H9 (cell line): ENCODE data around the gene FOXA2. TPM values are rescaled to one million over a fixed set of nuclear protein-coding genes. Genes with fewer than 3 reads are reported as not detected.

Experiments
- DNase-seq: peaks from one replicate; pipeline ENCODE4 v3.0.0-alpha.2; 2017
- H2AFZ ChIP-seq: one replicate; pipeline ENCODE4 v1.6.1; 2013; ENCODE audit warnings: mild to moderate bottlenecking, low read length, control low read depth, moderate library complexity
- H2AK5ac ChIP-seq: 2 replicates; pipeline ENCODE4 v1.6.1; 2013; ENCODE audit warnings: low read length, control low read depth, mixed read lengths; ENCODE audit not compliant: insufficient read length
- H2BK120ac ChIP-seq: one replicate; pipeline ENCODE4 v1.6.1; 2013; ENCODE audit warnings: low read depth, mild to moderate bottlenecking, low read length, control low read depth, inconsistent platforms; ENCODE audit not compliant: poor library complexity, severe bottlenecking
- H2BK12ac ChIP-seq: 2 replicates; pipeline ENCODE4 v1.6.1; 2013; ENCODE audit warnings: low read length, control low read depth, mixed read lengths, low read depth; ENCODE audit not compliant: insufficient read length
- H2BK15ac ChIP-seq: 2 replicates; pipeline ENCODE4 v1.6.1; 2013; ENCODE audit warnings: low read depth, low read length, control low read depth
- H2BK20ac ChIP-seq: one replicate; pipeline ENCODE4 v1.6.1; 2013; ENCODE audit warnings: low read depth, mild to moderate bottlenecking, low read length, control low read depth, inconsistent platforms; ENCODE audit not compliant: poor library complexity, severe bottlenecking
- H2BK5ac ChIP-seq: 2 replicates; pipeline ENCODE4 v1.6.1; 2013; ENCODE audit warnings: low read length, control low read depth, mixed read lengths; ENCODE audit not compliant: insufficient read length
- H3K14ac ChIP-seq: 2 replicates; pipeline ENCODE4 v1.6.1; 2013; ENCODE audit warnings: low read length, control low read depth; ENCODE audit not compliant: insufficient read depth
- H3K18ac ChIP-seq: 2 replicates; pipeline ENCODE4 v1.6.1; 2013; ENCODE audit warnings: low read depth, mild to moderate bottlenecking, mixed read lengths, low read length, control low read depth; ENCODE audit not compliant: insufficient read length
- H3K23ac ChIP-seq: 2 replicates; pipeline ENCODE4 v1.6.1; 2013; ENCODE audit warnings: low read length, control low read depth, mixed read lengths, low read depth; ENCODE audit not compliant: insufficient read length
- H3K23me2 ChIP-seq: 2 replicates; pipeline ENCODE4 v1.6.1; 2013; ENCODE audit warnings: low read depth, mild to moderate bottlenecking, mixed read lengths, low read length, control low read depth; ENCODE audit not compliant: insufficient read length, poor library complexity, severe bottlenecking
- H3K27ac ChIP-seq: 2 replicates; pipeline ENCODE4 v1.5.1; 2013; ENCODE audit warnings: low read length, control low read depth, mixed read lengths, low read depth; ENCODE audit not compliant: insufficient read length
- H3K27me3 ChIP-seq: 2 replicates; pipeline ENCODE4 v1.6.1; 2013; ENCODE audit warnings: low read length, control low read depth, inconsistent platforms; ENCODE audit not compliant: insufficient read depth
- H3K4ac ChIP-seq: 2 replicates; pipeline ENCODE4 v1.6.1; 2013; ENCODE audit warnings: low read depth, mild to moderate bottlenecking, control low read depth, inconsistent platforms, low read length, moderate library complexity
- H3K4me1 ChIP-seq: 2 replicates; pipeline ENCODE4 v1.6.1; 2013; ENCODE audit warnings: low read length, control low read depth, inconsistent platforms; ENCODE audit not compliant: insufficient read depth
- H3K4me2 ChIP-seq: 2 replicates; pipeline ENCODE4 v1.6.1; 2013; ENCODE audit warnings: low read length, control low read depth, mixed read lengths; ENCODE audit not compliant: insufficient read length, insufficient read depth
- H3K56ac ChIP-seq: 2 replicates; pipeline ENCODE4 v1.6.1; 2013; ENCODE audit warnings: low read depth, mild to moderate bottlenecking, mixed read lengths, low read length, control low read depth; ENCODE audit not compliant: insufficient read length
- H3K79me1 ChIP-seq: 2 replicates; pipeline ENCODE4 v1.6.1; 2013; ENCODE audit warnings: low read depth, mild to moderate bottlenecking, moderate library complexity, low read length, control low read depth, inconsistent platforms; ENCODE audit not compliant: insufficient read depth, poor library complexity, severe bottlenecking
- H3K79me2 ChIP-seq: 2 replicates; pipeline ENCODE4 v1.6.1; 2013; ENCODE audit warnings: low read length, control low read depth, inconsistent platforms; ENCODE audit not compliant: insufficient read depth
- H3K9ac ChIP-seq: 2 replicates; pipeline ENCODE4 v1.6.1; 2013; ENCODE audit warnings: low read length, control low read depth, mixed read lengths; ENCODE audit not compliant: insufficient read length; ENCODE audit errors: extremely low read depth
- H3K9me3 ChIP-seq: one replicate; pipeline ENCODE4 v1.6.1; 2013; ENCODE audit warnings: low read depth, low read length, inconsistent platforms; ENCODE audit not compliant: control insufficient read depth
- H3T11ph ChIP-seq: one replicate; pipeline ENCODE4 v1.6.1; 2013; ENCODE audit warnings: mild to moderate bottlenecking, low read length, control low read depth, inconsistent platforms
- H4K20me1 ChIP-seq: one replicate; pipeline ENCODE4 v1.6.1; 2013; ENCODE audit not compliant: control insufficient read depth, insufficient read length, insufficient read depth
- H4K5ac ChIP-seq: 2 replicates; pipeline ENCODE4 v1.6.1; 2013; ENCODE audit warnings: low read depth, mild to moderate bottlenecking, mixed read lengths, low read length, control low read depth; ENCODE audit not compliant: insufficient read length
- H4K8ac ChIP-seq: replicated peaks from 2 replicates; pipeline ENCODE4 v1.6.1; 2013; ENCODE audit warnings: low read length, control low read depth, mixed read lengths, low read depth; ENCODE audit not compliant: insufficient read length
- H4K91ac ChIP-seq: 2 replicates; pipeline ENCODE4 v1.6.1; 2013; ENCODE audit warnings: low read depth, mild to moderate bottlenecking, moderate library complexity, mixed read lengths, low read length, control low read depth; ENCODE audit not compliant: insufficient read length
- H3K27ac Mint-ChIP-seq, 3 experiments: 2 replicates in 2 of 3; 3 replicates in 1 of 3; pipeline ENCODE4 v1.8.0; 2020 to 2021; ENCODE audit warnings: mixed read lengths in 3 of 3, mild to moderate bottlenecking in 1 of 3, moderate library complexity in 1 of 3
- H3K27me3 Mint-ChIP-seq: 2 replicates; pipeline ENCODE4 v1.8.0; 2021; ENCODE audit warnings: low read depth, mild to moderate bottlenecking, moderate library complexity, mixed read lengths
- H3K36me3 Mint-ChIP-seq, 3 experiments: 2 replicates in 2 of 3; 3 replicates in 1 of 3; pipeline ENCODE4 v1.8.0; 2020 to 2021; ENCODE audit warnings: low read depth in 3 of 3, mixed read lengths in 3 of 3; ENCODE audit not compliant: insufficient read depth in 1 of 3
- H3K4me1 Mint-ChIP-seq, 2 experiments: 2 replicates each; pipeline ENCODE4 v1.8.0; 2020; ENCODE audit warnings: mixed read lengths in 2 of 2
- H3K4me3 Mint-ChIP-seq, 2 experiments: 2 replicates in 1 of 2; 3 replicates in 1 of 2; pipeline ENCODE4 v1.8.0; 2020 to 2021; ENCODE audit warnings: mild to moderate bottlenecking in 2 of 2, mixed read lengths in 2 of 2, moderate library complexity in 1 of 2
- H3K9me3 Mint-ChIP-seq, 2 experiments: 2 replicates in 1 of 2; 3 replicates in 1 of 2; pipeline ENCODE4 v1.8.0; 2020; ENCODE audit warnings: mild to moderate bottlenecking in 2 of 2, mixed read lengths in 2 of 2, moderate library complexity in 1 of 2
- CTCF ChIP-seq: fragments of 200-600 bp; sonication (generic); conservative IDR thresholded peaks from 3 replicates; pipeline ENCODE4 v1.8.0; 2021; ENCODE audit warnings: antibody characterized with exemption, mild to moderate bottlenecking
- WGBS: extraction: QIAGEN DNeasy Blood & Tissue Kit; methylation state at CpG from one replicate; pipeline ENCODE4 v1.1.7; 2013; ENCODE audit warnings: missing lambda C conversion rate, low lambda C conversion rate, mixed read lengths; ENCODE audit not compliant: insufficient read length; ENCODE audit errors: extremely low coverage; 5-methylcytosine and 5-hydroxymethylcytosine counted together
- total RNA-seq: library from RNA; stranded (reverse); gene quantifications from 2 replicates; pipeline ENCODE4 v1.2.1, GENCODE V29; 2021

The FOXA2 gene
- total RNA-seq, 1 experiment from 2014 or later: not detected

DNA sequence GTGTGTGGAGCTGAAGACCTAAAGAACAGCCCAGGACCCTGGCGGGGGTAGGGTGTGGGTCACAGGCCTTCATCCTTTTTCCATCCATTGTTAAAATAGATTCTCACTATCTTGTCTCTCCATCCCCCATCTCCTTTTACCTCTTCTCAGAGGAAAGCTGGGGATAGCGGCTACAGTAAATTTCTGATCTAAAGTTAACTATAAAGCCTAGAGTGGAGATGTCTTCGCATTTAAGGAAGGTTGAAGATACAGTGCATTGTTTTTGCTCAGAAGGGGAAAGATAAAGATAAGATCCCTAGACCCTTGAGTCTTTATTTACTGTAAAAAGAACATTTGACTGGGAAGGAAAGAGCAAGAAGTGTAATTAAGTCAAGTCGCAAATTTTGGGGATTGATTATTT lies 8.6 kb downstream of the FOXA2 start:
- Histone ChIP-seq H4K20me1 (no peaks in the 10 kb centered on the region), H3K27ac (no peak overlapping the region), H3K79me2 (no peaks in the 10 kb centered on the region), H3K9me3 (no peaks in the 10 kb centered on the region), H3K18ac (no peak overlapping the region), H3K9ac (no peak overlapping the region), H2BK20ac (no peak overlapping the region), H3K23me2 (no peaks in the 10 kb centered on the region), H3K4me1 (peaks cover 4% of the 10 kb centered on the region), H4K91ac (no peak overlapping the region), H2AK5ac (no peak overlapping the region), H2AFZ (no peak overlapping the region), H3K4ac (no peak overlapping the region), H3K79me1 (no peaks in the 10 kb centered on the region), H4K8ac (no peak overlapping the region), H2BK120ac (no peak overlapping the region), H3K14ac (no peak overlapping the region), H4K5ac (no peak overlapping the region), H3K27me3 (peaks cover 94% of the 10 kb centered on the region), H3K23ac (no peak overlapping the region), H2BK15ac (no peak overlapping the region), H2BK12ac (no peak overlapping the region), H3K56ac (no peak overlapping the region), H3T11ph (no peak overlapping the region), H2BK5ac (no peak overlapping the region), H3K4me2 (no peak overlapping the region)
- Mint-ChIP-seq H3K4me3 (no peak overlapping the region; a peak in 1 of 5 replicates), H3K36me3 (peaks cover 0 to 3% (median 1%) of the 10 kb centered on the region in 3 experiments; a peak in 1 of 7 replicates), H3K4me1 (peaks cover 37 to 69% of the 10 kb centered on the region in 2 experiments), H3K27ac (no peak overlapping the region), H3K27me3 (peaks cover 100% of the 10 kb centered on the region), H3K9me3 (peaks cover 0 to 27% of the 10 kb centered on the region in 2 experiments; a peak in 2 of 5 replicates)
- no CpG with 5 or more reads among the region's 4 CpGs for WGBS
- no peak for TF ChIP-seq CTCF
- DNase-seq: no peak
